Stimulated activated CD4-positive, alpha-beta T cell treated with anti-CD3 and anti-CD28 coated beads, TNF-alpha, amount 100 ng/mL, for 24 hours (primary cell): ENCODE measurements around the gene RBMS1.
"Not testable (repeated sequence)": the region's sequence is repeated elsewhere in the genome, so short reads cannot be mapped to it uniquely, and the experiment has no call there.

ENCODE experiments used
- DNase-seq, 3 experiments: peaks; one replicate each; pipeline ENCODE4 v3.0.0-alpha.2; 2020; ENCODE audit warnings: low read depth in 3 of 3

Gene RBMS1

DNA sequence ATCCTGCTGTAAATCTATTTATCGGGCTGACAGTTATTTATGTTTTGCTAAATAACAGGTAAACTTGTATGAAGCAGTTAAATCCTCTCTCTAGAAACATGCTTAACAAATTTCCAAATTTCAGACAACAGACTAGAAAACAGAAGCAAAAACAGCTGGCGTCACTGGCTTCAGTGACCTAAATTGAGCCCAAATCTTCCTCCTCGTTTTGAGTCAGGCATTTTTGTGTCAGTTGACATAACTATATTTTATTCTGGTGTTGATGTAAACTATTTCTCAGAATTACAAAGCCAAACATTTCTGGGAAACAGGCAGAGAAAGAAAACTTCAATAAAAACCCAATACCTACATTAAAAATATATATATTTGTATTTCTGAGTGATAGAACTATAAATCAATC is 21.7 kb downstream of the RBMS1 start:
- no peak for DNase-seq

DNA sequence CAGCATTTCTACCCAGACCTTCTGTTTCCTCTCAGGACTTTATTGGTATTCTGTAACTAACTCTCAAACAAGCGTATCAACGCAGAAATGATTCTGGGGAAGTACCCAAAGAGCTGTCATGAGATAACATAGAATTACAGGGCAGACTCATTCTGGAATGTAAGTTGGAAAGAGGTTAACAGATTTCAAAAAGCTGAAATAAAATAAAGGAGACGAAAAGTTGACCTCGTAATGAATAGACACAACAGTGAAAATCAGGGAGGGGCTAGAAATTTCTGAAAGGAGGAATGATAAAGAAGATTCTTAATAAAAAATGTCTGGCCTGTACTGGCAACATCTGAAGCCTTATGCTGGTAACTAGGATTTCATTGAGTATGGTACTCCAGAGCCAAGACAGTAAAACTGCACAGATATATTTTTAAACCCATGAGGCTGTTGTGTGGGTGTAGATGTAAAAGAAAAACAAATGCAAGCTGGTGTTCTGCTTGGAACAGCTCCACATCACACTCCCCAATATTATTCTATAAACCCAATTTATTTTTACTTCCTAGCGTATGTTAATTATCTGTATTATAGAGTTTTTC is 23.9 kb downstream of the RBMS1 start:
- DNase-seq, result no peak

DNA sequence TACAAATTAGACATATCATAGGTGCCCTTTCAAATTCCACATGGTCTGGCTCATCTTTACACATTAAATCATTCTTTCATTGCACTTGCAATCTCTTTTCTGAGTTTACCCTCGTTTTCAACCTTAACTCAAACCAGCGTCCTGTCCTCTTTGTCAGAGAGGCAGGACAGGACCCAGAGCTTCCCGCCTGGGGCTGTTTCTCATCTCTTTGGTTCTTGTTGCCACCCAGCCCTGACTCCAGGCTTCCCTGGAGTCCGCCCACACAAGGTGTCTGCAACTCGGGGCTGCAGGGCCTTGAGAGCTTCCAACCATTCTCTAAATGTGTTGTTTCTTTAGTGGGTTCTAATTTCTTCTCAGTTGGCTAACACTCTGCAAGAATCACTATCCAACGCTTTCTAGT is 24.4 kb downstream of the RBMS1 start:
- no peak for DNase-seq

DNA sequence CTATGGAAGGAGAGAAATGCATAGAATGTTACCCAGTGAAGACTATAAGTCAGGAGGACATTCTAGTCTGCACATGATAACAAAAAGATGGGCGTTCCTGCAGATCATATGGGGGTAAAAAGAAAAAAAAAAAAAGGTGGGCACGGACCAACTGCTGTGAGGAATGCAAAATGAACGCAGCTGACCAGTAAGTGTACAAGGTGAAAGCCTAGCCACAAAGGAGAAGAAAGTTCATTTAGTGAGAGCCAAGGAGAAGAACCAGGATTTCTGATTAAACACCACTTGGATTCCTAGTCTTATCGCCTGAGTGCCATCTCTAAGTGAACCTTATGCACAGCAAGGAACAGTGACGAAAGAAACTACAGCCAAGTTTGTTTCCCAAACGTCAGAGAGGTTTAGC is 26.5 kb downstream of the RBMS1 start:
- DNase-seq, result no peak

GRCh38 chr2:160465406-160465805 is 28.2 kb downstream of the RBMS1 start:
- DNase-seq, result no peak

DNA sequence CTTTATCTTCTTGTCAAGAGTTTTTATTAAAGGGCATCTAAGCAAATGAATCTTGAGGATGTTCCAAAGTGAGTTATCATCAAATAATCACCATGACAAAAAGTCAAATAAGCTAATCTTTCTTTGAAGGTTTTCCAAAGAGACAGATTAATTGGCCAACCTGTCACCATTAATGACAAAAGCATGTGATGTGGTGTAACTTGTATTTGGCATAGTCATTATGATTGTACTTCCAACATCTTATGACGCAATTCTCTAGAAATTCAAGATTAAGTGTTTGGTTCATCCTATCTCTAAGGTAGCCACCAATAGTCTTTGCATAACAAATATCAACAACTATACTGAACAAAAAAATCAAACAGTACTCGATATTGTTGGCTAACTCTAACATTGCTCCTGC is 28.6 kb downstream of the RBMS1 start:
- DNase-seq, result no peak

DNA sequence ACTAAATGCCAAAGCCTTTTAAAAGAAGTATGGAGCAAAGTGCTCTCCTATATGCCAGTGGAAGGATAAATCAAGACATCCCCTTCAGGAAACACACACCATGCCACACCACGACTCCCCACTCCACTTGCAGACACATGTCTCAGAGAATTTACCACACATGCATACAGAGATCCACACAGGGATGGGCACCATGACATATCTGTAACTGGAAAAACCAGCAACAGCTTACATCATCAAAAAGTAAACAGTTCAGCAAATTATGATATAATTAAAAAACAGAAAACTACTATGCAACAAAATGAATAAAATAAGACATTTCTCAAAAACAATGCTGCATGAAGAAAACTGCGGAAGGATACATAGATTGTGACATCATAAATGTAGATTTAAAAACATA is 29.6 kb downstream of the RBMS1 start:
- DNase-seq, result no peak

GRCh38 chr2:160463245-160463644 is 30.4 kb downstream of the RBMS1 start:
- no peak for DNase-seq

GRCh38 chr2:160460333-160460731 is 33.3 kb downstream of the RBMS1 start:
- DNase-seq, result no peak

GRCh38 chr2:160459538-160460332 is 33.9 kb downstream of the RBMS1 start:
- DNase-seq, result no peak

- no peak for DNase-seq
These were observed 34.7 kb downstream of the RBMS1 start for GRCh38 chr2:160458718-160459453.

- no peak for DNase-seq
These were observed 36.0 kb downstream of the RBMS1 start for GRCh38 chr2:160457588-160457987.

DNA sequence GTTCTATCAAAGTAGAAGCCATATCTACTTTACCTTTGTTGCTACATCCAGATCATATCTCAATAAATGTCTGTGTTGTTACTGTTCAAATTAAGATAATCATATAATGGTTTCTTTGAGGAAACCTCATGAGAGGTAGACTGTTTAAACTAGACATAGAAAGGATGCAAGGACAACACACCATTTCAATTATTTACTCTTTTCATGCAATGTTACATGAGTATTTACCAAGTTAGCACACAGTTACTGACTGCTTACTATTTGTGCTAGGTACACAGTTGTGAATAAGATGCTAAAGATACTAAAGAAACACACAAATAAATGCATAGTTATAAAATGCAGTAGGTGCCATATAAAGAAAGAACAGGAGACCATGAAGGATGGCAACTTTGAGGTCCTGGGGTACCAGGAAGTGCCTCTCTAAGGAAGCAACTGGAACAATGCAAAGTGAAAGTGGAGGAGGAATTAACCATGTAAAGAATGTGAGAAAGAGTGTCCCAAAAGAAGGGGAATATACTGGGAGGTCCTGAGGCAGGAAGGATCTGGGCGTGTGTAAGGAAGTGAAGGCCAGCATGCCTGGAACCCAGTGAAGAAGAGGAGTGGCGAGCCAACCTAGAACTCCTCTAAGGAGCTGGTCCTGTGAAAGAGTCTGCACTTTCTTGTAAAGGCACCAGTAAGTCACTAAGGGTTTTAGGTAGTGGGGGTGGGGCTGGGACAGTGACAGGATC is 39.4 kb downstream of the RBMS1 start:
- DNase-seq, result no peak

GRCh38 chr2:160453111-160453820 is 40.3 kb downstream of the RBMS1 start:
- no peak for DNase-seq

DNA sequence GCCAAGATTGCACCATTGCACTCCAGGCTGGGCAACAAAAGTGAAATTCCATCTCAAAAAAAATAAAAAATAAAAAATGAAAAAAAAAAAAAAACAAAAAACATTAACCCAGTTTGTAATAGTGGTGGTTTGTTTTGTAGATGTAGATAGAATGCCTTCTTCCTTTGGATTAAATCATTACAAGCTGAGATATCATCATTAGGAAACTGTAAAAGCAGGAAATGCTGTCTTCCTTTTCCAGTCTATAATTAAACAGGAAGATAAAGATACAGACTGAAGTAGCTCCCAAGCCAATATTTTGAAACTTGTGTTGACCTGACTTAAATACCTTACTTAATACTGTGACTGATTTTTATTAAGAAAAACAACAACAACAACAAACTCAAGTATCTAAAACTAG is 43.1 kb downstream of the RBMS1 start:
- no peak for DNase-seq

DNA sequence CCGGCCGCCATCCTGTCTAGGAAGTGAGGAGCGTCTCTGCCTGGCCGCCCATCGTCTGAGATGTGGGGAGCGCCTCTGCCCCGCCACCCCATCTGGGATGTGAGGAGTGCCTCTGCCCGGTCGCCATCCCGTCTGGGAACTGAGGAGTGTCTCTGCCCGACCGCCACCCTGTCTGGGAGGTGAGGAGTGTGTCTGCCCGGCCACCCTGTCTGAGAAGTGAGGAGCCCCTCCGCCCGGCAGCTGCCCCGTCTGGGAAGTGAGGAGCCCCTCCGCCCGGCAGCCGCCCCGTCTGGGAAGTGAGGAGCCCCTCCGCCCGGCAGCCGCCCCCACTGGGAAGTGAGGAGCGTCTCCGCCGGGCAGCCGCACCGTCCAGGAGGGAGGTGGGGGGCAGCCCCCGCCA is 44.8 kb downstream of the RBMS1 start:
- DNase-seq, result not testable (repeated sequence)

- no peak for DNase-seq
These were observed 47.9 kb downstream of the RBMS1 start for GRCh38 chr2:160445673-160446072.

- DNase-seq, result no peak
These were observed 51.0 kb downstream of the RBMS1 start for GRCh38 chr2:160442603-160443002.

GRCh38 chr2:160440888-160441287 is 52.7 kb downstream of the RBMS1 start:
- no peak for DNase-seq

DNA sequence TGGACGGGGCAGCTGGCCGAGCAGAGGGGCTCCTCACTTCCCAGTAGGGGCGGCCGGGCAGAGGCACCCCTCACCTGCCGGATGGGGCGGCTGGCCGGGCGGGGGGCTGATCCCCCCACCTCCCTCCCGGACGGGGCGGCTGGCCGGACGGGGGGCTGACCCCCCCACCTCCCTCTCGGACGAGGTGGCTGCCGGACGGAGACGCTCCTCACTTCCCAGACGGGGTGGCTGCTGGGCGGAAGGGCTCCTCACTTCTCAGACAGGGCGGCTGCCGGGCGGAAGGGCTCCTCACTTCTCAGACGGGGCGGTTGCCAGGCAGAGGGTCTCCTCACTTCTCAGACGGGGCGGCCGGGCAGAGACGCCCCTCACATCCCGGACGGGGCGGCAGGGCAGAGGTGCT is 54.6 kb downstream of the RBMS1 start:
- DNase-seq, result not testable (repeated sequence)

- DNase-seq, result no peak
These were observed 56.3 kb downstream of the RBMS1 start for GRCh38 chr2:160437273-160437672.
